HG02840 (cell line): ENCODE data around the gene GRID1.
"Not testable (repeated sequence)": the region's sequence is repeated elsewhere in the genome, so short reads cannot be mapped to it uniquely, and the experiment has no call there.

ENCODE experiments used
- ATAC-seq: cut with Tn5 transposase; IDR thresholded peaks from one replicate; pipeline ENCODE4 v1.9.1; 2021; ENCODE audit warnings: mild to moderate bottlenecking, moderate library complexity, moderate number of reproducible peaks; ENCODE audit not compliant: unreplicated experiment, low FRiP score

GRID1 gene

GRCh38 chr10:86123715-86124114, 242.9 kb downstream of the GRID1 start:
- ATAC-seq, result no peak

DNA sequence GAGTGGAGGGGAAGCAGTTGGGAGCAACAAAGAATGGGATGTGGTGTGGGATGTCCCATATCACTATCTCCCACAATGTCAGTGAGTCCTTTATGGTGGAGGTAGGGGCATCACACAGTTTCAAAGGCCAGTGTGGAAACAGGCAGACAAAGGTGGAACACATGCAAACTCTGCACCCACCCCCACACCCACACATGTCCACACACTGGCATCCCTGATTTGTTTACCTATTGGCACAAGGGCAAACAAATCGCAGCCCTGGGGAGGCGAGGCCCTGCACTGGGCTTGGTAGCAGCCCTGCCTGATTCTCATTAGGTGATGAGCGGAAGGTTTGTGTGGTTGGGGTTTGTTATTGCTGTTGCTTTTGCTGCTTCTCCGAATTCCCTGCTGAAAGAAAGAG, 243.3 kb downstream of the GRID1 start:
- no peak for ATAC-seq

- no peak for ATAC-seq
Measured at GRCh38 chr10:86122646-86123045, 243.9 kb downstream of the GRID1 start.

DNA sequence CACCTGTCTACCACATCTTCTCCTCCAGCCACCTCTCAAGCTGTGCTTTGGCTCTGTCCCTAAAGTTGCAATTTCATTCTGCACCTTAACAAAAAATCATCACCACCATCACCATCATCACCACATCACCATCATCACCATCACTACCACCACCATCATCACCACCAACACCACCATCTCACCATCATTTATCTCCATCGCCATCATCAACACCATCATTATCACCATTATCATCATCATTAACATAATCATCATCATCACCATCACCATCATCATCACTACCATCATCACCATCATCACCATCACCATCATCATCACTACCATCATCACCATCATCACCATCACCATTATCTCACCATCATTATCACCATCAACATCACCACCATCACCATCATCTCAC, 245.4 kb downstream of the GRID1 start:
- ATAC-seq, result no peak

- no peak for ATAC-seq
Measured at GRCh38 chr10:86117051-86117450, 249.5 kb downstream of the GRID1 start.

GRCh38 chr10:86113983-86114382, 252.6 kb downstream of the GRID1 start:
- no peak for ATAC-seq

- ATAC-seq, result no peak
Measured at GRCh38 chr10:86113501-86113900, 253.1 kb downstream of the GRID1 start.

DNA sequence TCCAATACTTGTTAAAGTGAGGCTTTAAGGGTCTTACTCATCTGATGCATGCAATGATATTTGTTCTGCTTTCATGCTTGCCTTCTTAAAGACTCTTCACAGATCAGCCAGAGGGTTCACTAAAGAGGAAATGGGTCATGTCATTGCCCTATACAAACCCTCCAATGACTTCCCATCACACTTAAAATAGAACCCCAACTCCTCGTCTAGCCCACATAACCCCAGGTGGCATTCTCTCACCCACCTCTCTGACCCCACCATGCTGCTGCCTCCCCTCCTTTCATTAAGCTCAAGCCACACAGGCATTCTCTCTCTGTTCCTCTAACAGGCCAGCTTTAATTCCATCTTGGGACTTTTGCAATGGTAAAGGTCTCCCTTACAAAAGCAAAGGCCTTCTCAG, 253.6 kb downstream of the GRID1 start:
- ATAC-seq, result no peak

DNA sequence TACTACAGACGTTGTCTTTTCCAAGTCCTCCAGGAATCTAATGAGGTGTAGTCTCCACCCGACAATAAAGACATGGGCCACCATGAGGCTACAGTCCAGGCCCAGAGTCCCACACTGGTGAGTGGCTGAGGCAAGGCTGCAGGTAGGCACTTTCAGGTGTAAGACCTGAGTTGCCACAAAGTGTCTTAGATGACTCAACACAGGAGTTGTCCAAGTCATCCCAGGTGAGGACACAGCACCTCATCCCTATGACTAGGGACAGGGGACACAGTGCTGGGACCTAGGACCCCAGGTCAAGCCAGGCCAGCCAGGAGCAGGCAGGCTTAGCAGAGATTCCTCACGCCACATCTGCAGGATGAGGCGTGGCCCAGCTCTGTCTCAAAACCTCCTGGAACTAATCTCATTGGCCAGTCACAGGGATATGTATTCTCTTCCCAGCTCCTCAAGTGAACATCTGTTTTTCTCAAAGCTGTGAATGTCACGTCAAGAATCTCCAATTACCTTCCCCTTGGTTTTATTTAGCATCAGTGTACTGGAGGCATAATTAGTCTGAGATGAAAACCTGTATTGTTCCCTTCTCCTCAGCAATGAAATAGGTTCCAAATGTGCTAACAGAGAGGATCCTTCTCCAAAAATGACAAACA, 254.6 kb downstream of the GRID1 start:
- ATAC-seq, result no peak

DNA sequence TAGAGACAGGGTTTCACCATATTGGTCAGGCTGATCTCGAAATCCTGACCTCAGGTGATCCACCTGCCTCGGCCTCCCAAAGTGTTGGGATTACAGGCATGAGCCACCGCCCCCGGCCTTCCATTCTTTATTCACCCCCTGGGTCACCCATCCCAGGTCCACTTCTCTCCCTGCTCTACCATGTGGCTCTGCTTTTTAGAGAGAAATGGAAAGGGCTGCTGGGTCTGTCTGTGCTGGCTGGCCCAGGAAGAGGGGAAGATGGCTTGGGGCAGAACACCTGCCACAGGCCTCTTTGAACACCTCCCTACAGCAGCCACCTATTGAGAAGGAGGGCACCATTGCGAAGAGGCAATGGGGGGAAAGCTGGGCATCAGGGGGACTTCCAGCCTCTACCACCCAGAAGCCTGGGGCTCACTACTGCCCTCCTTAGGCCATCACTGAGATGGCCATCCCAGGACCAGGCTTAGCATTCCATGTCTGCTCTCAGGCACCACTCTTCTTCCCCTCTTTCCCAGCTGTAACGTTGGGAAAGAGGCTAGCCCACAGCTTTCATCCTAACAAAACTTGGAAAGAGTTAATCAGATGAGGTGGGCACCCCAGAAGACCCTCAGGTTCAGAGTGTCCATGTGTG, 256.3 kb downstream of the GRID1 start:
- ATAC-seq, result no peak

DNA sequence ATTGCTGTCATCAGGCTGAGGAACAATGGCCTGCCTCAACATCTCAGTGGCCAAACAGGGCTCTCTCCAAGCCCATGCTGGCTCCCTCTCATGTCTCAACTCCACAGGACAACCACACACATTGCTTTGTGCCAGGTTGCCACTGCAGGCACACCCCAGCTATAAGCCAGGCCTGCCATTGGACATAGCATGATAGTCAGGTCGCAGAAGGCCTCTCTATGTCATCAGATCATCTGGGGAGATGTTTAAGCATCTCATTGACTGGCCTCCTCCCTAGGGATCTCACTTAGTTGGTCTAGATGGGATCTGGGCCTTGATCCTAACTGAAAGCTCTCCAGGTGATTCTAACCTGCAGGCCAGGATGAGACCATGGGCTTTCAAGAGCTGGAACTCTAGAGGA, 257.2 kb downstream of the GRID1 start:
- ATAC-seq, result no peak

- no peak for ATAC-seq
Measured at GRCh38 chr10:86108696-86109095, 257.9 kb downstream of the GRID1 start.

GRCh38 chr10:86107611-86108310, 258.8 kb downstream of the GRID1 start:
- ATAC-seq, result not testable (repeated sequence)

- no peak for ATAC-seq
Measured at GRCh38 chr10:86107131-86107530, 259.5 kb downstream of the GRID1 start.

DNA sequence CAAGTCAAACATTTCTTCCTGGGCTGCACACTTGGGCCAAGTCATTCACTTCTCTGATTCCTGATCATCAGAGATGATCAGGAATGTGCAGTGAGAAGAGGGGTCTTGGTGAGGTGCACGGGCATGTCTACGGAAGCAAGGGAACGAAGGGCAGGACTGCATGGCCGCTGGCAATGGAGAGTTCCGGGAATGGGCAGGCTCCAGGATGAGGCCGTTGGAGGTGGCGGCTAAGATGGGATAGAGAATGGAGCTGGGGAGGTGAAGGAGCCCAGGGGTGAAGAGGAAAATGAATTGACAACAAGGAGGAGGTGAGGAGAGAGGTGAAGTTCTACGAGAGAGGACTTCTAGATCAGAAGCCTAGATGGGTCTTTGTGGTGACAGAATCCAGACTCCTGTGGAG, 260.0 kb downstream of the GRID1 start:
- no peak for ATAC-seq

- ATAC-seq, result no peak
Measured at GRCh38 chr10:86105640-86106039, 261.0 kb downstream of the GRID1 start.

DNA sequence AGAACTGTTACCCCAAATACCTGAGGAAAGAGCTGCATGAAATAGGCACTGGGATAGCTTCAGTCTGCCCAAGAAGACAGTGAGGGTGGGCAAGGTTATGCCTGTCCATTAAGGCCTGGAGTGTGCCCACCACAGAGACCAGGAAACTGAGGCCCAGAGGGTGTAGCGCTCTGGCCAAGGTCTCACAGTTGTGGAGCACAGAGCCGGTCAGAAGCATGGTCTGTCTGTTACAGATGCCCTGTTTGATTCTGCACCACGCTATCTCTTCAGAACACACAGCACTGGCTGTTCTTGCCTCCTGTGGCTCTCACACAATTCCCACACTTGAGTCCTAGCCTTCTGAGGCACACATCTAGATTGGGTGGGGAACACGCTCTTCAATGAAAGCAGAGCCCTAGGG, 261.4 kb downstream of the GRID1 start:
- ATAC-seq, result no peak

DNA sequence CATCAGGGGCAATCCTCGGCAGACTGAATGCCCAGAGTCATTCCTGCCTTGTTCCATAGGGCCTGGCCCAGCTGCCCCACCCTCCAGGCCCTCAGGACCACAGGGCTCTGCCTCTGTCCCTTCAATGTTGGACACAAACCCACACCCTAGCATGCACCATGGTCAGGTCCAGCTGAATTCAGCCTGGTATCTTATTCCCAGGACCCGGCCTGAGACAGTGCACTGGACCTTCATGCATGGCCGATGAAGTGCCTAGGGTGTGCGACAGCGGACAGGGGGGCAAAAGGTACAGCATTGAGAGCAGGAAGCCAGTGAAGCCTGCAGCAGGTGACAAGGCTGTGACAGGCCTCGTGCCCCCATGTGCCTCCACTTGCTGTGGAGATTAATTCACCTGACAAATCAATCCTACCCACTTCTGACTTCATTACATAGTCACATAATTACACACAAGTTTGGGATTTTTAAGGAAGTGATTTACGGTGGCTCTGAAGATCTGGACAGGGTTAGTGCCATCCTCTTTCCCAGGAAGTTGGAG, 261.9 kb downstream of the GRID1 start:
- ATAC-seq, result no peak

GRCh38 chr10:86104156-86104555, 262.4 kb downstream of the GRID1 start:
- no peak for ATAC-seq

DNA sequence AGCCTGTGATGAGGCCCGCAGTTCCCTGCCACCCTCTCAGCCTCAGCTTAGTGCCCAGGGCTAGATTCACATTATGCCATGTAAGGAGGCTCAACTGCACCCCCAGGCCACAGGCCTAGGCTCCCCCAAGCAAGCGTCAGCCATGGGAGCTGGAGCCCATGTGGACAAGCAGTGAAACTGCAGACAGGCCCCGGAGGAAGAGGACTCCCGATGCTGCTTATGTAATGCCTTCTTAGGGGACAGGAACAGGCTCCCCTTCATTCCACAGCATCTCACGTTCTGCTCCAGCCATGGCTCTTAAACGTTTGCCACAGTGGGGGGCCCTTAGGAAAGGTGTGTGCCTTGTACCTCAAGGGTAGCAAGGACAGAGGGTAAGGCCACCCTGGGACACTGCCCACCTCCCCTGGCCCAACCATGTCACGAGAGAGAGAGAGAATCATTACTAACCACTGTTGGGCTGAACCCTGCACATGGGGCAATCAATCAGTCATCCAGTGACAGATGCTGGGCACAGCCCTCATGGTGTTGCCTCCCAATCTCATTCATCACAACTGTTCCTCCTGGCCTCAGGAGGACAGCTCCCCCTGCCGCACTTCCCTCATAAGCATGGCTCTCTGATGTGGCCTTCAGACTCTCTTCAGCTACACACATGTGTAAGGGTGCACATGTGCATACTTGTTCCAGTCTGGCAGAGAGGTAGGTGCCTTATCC, 263.0 kb downstream of the GRID1 start:
- ATAC-seq, result no peak

- no peak for ATAC-seq
Measured at GRCh38 chr10:86102451-86102850, 264.1 kb downstream of the GRID1 start.
